Neural cell (in vitro differentiated cells): ENCODE results near the gene KCNJ16.

Experiments
- CTCF ChIP-seq: fragments of 450-650 bp; IDR thresholded peaks from 2 replicates; pipeline ENCODE4 v1.5.1; 2014; ENCODE audit warnings: antibody characterized with exemption, mild to moderate bottlenecking, moderate library complexity; ENCODE audit not compliant: poor library complexity, severe bottlenecking
- TAF1 ChIP-seq: IDR thresholded peaks from 2 replicates; pipeline ENCODE4 v1.6.1; 2012; ENCODE audit warnings: low read depth

- TF ChIP-seq TAF1 (no peak), CTCF (no peak)
These were observed 96.1 kb downstream of the KCNJ16 start for GRCh38 chr17:70171159-70171558.
